BJ (cell line): Measurements from ENCODE around the gene PRKAR1B. TPM values are rescaled to one million over a fixed set of nuclear protein-coding genes. Genes with fewer than 3 reads are reported as not detected.
"Not testable (repeated sequence)": the region's sequence is repeated elsewhere in the genome, so short reads cannot be mapped to it uniquely, and the experiment has no call there.

Source experiments
- CTCF ChIA-PET: fragments of 350-600 bp; formaldehyde crosslinking; extraction: SDS; loops from one replicate; lab custom pipeline; 2021; ENCODE audit warnings: antibody characterized with exemption, inconsistent platforms; lab: Yijun Ruan, JAX
- POLR2A ChIA-PET: fragments of 300-600 bp; sonication (Branson Sonifier 250); formaldehyde crosslinking; extraction: SDS; loops from one replicate; lab custom pipeline; 2021; ENCODE audit warnings: antibody characterized with exemption; lab: Charles Lee
- DNase-seq: peaks from one replicate; pipeline ENCODE4 v3.0.0-alpha.2; 2011; ENCODE audit warnings: low read depth
- H3K27me3 ChIP-seq: 2 replicates; pipeline ENCODE4 v1.6.0; 2011; ENCODE audit warnings: low read length; ENCODE audit not compliant: control insufficient read depth, insufficient read depth
- H3K36me3 ChIP-seq: 2 replicates; pipeline ENCODE4 v1.5.1; 2011; ENCODE audit warnings: low read length; ENCODE audit not compliant: control insufficient read depth, insufficient read depth
- H3K4me3 ChIP-seq: 2 replicates; pipeline ENCODE4 v1.5.1; 2011; ENCODE audit warnings: low read depth, mild to moderate bottlenecking, control low read depth, low read length
- polyA plus RNA-seq: library from polyadenylated mRNA; depleted of rRNA; stranded (reverse); fragments of >200 nt; gene quantifications from 2 replicates; pipeline ENCODE4 v1.2.3, GENCODE V29; 2011
- TF ChIP-seq, protein P1 (sequence below): IDR thresholded peaks from 2 replicates; pipeline ENCODE4 v1.5.1; 2011; ENCODE audit warnings: low read depth, mild to moderate bottlenecking, control low read depth, inconsistent platforms, low read length, moderate library complexity; ENCODE audit not compliant: insufficient read depth

Gene PRKAR1B
- polyA plus RNA-seq, 1 experiment: 7.4 TPM

DNA sequence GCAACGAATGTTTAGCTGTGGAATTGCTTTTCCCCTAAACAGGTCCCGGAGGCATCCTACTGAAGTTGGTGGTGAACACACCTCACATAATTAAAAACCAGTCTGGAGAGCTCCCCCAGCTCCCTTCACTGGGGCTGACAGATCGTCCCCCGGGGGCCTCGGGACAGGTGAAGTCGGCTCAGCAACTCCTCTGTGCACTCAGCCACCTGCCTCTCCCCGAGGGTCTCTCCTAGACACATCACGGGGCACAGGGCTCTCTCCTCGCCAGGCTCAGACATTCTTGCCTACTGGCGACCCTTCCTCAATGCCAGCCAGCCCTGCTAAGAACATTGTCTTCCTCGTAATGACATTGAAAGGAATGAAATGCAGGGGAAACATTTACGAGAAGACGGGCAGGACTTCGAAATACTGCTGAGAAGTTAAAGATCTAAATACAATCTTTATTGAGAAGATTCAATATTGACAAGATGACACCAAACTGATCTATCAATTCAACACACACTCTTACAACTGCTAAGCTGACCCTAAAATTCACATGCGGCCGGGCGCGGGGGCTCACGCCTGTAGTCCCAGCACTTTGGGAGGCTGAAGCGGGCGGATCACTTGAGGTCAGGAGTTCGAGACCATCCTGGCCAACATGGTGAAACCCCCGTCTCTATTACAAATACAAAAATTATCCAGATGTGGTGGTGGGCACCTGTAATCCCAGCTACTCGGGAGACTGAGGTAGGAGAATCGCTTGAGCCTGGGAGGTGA, 88.6 kb downstream of the PRKAR1B start:
- Histone ChIP-seq H3K36me3 (no peaks in the 10 kb centered on the region), H3K27me3 (no peaks in the 10 kb centered on the region), H3K4me3 (no peak overlapping the region)
- ChIA-PET CTCF (interaction anchor here (0.8 to 2.3 kb wide), 3 partner anchors 21 to 317 kb away, joined by 3 to 8 read pairs (median 3); no protein-coding TSS in a partner anchor), POLR2A (no interaction called here)
- TF ChIP-seq, protein P1, sequence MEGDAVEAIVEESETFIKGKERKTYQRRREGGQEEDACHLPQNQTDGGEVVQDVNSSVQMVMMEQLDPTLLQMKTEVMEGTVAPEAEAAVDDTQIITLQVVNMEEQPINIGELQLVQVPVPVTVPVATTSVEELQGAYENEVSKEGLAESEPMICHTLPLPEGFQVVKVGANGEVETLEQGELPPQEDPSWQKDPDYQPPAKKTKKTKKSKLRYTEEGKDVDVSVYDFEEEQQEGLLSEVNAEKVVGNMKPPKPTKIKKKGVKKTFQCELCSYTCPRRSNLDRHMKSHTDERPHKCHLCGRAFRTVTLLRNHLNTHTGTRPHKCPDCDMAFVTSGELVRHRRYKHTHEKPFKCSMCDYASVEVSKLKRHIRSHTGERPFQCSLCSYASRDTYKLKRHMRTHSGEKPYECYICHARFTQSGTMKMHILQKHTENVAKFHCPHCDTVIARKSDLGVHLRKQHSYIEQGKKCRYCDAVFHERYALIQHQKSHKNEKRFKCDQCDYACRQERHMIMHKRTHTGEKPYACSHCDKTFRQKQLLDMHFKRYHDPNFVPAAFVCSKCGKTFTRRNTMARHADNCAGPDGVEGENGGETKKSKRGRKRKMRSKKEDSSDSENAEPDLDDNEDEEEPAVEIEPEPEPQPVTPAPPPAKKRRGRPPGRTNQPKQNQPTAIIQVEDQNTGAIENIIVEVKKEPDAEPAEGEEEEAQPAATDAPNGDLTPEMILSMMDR: no peak
- DNase-seq: no peak

DNA sequence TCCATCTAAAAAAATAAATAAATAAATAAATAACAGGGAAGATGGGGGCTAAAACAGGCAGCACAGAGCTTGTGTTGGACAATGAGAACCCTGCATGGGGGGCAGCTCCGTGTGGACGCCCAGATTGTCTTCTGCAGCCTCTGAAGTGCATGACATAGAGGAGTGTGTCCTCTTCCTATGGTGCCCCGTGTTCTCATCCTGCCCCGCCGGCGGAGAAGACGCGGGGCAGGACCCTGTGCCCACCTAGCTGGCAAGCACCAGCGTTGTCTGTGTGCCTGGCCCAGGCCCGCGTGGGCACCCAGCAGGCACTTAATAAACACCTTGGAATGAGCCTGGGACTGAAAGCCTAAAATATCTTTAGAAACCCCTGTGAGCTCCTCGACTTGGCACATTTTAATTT, 89.3 kb downstream of the PRKAR1B start:
- Histone ChIP-seq H3K27me3 (no peaks in the 10 kb centered on the region), H3K4me3 (no peak overlapping the region), H3K36me3 (no peaks in the 10 kb centered on the region)
- POLR2A ChIA-PET: no interaction called here
- TF ChIP-seq, protein P1: no peak
- DNase-seq: no peak
- CTCF ChIA-PET: interaction anchor here (2.3 kb wide), 1 partner anchor 28 kb away, joined by 8 read pairs; no protein-coding TSS in a partner anchor

DNA sequence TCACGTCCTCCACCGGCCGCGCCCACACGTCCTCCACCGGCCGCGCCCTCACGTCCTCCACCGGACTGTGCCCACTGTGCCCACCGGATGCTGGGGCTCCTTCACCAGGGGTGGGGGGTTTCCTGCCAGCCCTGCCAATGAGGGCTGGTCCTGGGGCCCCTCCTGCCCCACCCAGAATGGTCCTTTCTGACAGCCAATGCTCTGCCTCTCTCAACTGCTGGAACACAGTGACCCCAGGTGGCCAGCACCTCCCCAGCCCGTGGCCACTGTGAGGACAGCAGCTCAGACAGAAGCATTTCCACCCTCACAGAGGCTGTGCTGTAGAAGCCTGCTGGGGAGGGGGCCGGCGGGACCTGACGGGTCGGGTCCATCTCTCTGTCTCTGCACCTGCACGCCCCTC, 90.7 kb downstream of the PRKAR1B start:
- DNase-seq: no peak
- TF ChIP-seq, protein P1: peak; percentile 60
- ChIA-PET CTCF (interaction anchor here (0.6 to 2.6 kb wide), 9 partner anchors 21 to 440 kb away, joined by 3 to 17 read pairs (median 3); no protein-coding TSS in a partner anchor), POLR2A (no interaction called here)
- Histone ChIP-seq H3K36me3 (no peaks in the 10 kb centered on the region), H3K27me3 (no peaks in the 10 kb centered on the region), H3K4me3 (no peak overlapping the region)

DNA sequence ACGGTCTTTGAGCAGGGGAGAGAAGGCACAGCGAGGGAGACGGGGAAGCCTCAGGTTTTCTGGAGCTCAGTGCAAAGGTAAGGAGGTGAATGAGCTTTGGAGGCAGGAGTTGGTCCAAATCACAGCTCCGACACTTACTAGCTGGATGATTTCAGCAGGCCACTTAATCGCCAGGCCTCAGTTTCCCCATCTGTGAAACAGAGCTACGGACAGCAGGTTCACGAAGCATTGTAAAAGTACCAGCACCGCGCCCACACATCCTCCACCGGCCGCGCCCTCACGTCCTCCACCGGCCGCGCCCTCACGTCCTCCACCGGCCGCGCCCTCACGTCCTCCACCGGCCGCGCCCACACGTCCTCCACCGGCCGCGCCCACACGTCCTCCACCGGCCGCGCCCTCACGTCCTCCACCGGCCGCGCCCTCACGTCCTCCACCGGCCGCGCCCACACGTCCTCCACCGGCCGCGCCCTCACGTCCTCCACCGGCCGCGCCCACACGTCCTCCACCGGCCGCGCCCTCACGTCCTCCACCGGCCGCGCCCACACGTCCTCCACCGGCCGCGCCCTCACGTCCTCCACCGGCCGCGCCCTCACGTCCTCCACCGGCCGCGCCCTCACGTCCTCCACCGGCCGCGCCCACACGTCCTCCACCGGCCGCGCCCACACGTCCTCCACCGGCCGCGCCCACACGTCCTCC, 91.2 kb downstream of the PRKAR1B start:
- DNase-seq, POLR2A ChIA-PET, H3K36me3 ChIP-seq, H3K4me3 ChIP-seq, H3K27me3 ChIP-seq: not testable (repeated sequence)
- CTCF ChIA-PET: interaction anchor here (0.8 to 2.6 kb wide), 4 partner anchors 12 to 303 kb away, joined by 3 to 17 read pairs (median 4); no protein-coding TSS in a partner anchor

DNA sequence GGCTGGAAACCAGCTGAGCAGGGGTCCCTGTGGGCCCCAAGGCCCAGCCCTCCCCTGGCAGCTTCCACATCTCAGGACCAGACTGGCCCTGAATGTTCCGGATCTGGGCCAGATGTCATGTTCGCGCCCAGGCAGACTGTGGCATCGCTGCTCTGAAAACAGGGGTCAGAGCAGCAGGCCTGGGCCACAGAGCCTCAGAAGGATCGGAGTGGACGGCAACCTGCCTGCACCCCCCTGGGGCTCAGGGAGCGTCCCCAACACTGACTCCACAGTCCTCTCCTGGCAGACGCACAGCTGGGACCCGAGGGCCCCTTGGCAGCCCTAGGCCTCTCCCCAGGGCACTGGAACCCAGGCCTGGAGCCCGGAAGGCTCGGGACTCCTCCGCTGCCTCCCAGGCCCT, 91.9 kb downstream of the PRKAR1B start:
- no peak for DNase-seq
- no peaks in the 10 kb centered on the region for H3K36me3 ChIP-seq
- H3K27me3 ChIP-seq: no peaks in the 10 kb centered on the region
- ChIA-PET POLR2A (no interaction called here), CTCF (interaction anchor here (0.8 to 2.6 kb wide), 2 partner anchors 11 to 303 kb away, joined by 3 to 17 read pairs; no protein-coding TSS in a partner anchor)
- TF ChIP-seq, protein P1: no peak
- H3K4me3 ChIP-seq: no peak overlapping the region
